ENCODE results near the gene NMUR2.
A peak's percentile ranks its signal among the peaks of the same experiment; 100 is the strongest.

NMUR2 gene

GRCh38 chr5:152405145-152405544 lies at the start of gene NMUR2:
Gene NMUR2 (minus strand): TSS chr5:152405279. CDS start chr5:152405113, 166 bp downstream.
- DNase-seq: peak in 1 of 2 experiments; percentile 12

- DNase-seq: no peak
Observed at GRCh38 chr5:152443935-152444334, 38.9 kb upstream of the NMUR2 start.

- DNase-seq: no peak
Observed at GRCh38 chr5:152439791-152440190, 34.7 kb upstream of the NMUR2 start.

GRCh38 chr5:152437866-152438265 lies 32.8 kb upstream of the NMUR2 start:
- DNase-seq: no peak

- peak in 1 of 2 experiments; percentile 48 for DNase-seq
Observed at GRCh38 chr5:152427721-152428120, 22.6 kb upstream of the NMUR2 start.

- DNase-seq: no peak
Observed at GRCh38 chr5:152425083-152425482, 20.0 kb upstream of the NMUR2 start.

- no peak for DNase-seq
Observed at GRCh38 chr5:152424501-152424900, 19.4 kb upstream of the NMUR2 start.

GRCh38 chr5:152422081-152422480 lies 17.0 kb upstream of the NMUR2 start:
- DNase-seq: no peak

GRCh38 chr5:152412129-152412528 lies 7.0 kb upstream of the NMUR2 start:
- DNase-seq: no peak

GRCh38 chr5:152406082-152406481 lies 1.0 kb upstream of the NMUR2 start:
- no peak for DNase-seq

GRCh38 chr5:152404494-152404893 lies 585 bp downstream of the NMUR2 start:
- DNase-seq: no peak

GRCh38 chr5:152403046-152403445 lies 2.0 kb downstream of the NMUR2 start:
- no peak for DNase-seq

- DNase-seq: no peak
Observed at GRCh38 chr5:152400846-152401245, 4.2 kb downstream of the NMUR2 start.

- no peak for DNase-seq
Observed at GRCh38 chr5:152397581-152397980, 7.5 kb downstream of the NMUR2 start.

- DNase-seq: no peak
Observed at GRCh38 chr5:152393441-152393840, 11.6 kb downstream of the NMUR2 start.

- no peak for DNase-seq
Observed at GRCh38 chr5:152389208-152389849, 15.8 kb downstream of the NMUR2 start.

GRCh38 chr5:152388610-152389009 lies 16.5 kb downstream of the NMUR2 start:
- DNase-seq: no peak

- DNase-seq: no peak
Observed at GRCh38 chr5:152380415-152381123, 24.5 kb downstream of the NMUR2 start.

GRCh38 chr5:152379331-152379730 lies 25.7 kb downstream of the NMUR2 start:
- no peak for DNase-seq

- DNase-seq: no peak
Observed at GRCh38 chr5:152378730-152379129, 26.3 kb downstream of the NMUR2 start.

- DNase-seq: no peak
Observed at GRCh38 chr5:152376886-152377285, 28.2 kb downstream of the NMUR2 start.

- no peak for DNase-seq
Observed at GRCh38 chr5:152374711-152375275, 30.3 kb downstream of the NMUR2 start.

GRCh38 chr5:152372875-152373274 lies 32.2 kb downstream of the NMUR2 start:
- no peak for DNase-seq

GRCh38 chr5:152369298-152369697 lies 35.8 kb downstream of the NMUR2 start:
- DNase-seq: no peak
